Common myeloid progenitor, CD34-positive (primary cell): Measurements from ENCODE around the gene SLC7A1.

Experiments used
- CTCF ChIA-PET: fragments of 350-600 bp; sonication (Branson Sonifier 250); formaldehyde crosslinking; loops from one replicate; lab custom pipeline; 2021; ENCODE audit warnings: antibody characterized with exemption; lab: Charles Lee
- POLR2A ChIA-PET: fragments of 350-600 bp; sonication (Branson Sonifier 250); formaldehyde crosslinking; loops from one replicate; lab custom pipeline; 2021; ENCODE audit warnings: antibody characterized with exemption; lab: Charles Lee
- DNase-seq, 3 donors: peaks; one replicate each; pipeline versions ENCODE4 v3.0.0 to v3.0.0-alpha.2; 2013
- H3K27ac ChIP-seq, 2 experiments: 1 replicate in 1 of 2; 2 replicates in 1 of 2; pipeline ENCODE4 v1.7.0; 2013; ENCODE audit warnings: inconsistent platforms in 2 of 2, low read length in 2 of 2, mild to moderate bottlenecking in 2 of 2, low read depth in 1 of 2, moderate library complexity in 1 of 2; ENCODE audit not compliant: severe bottlenecking in 2 of 2, insufficient read depth in 1 of 2, poor library complexity in 1 of 2
- H3K27me3 ChIP-seq, 5 experiments: replicated peaks in 2 of 5; 1 replicate in 3 of 5; 2 replicates in 2 of 5; pipeline versions ENCODE4 v1.6.1 to v1.7.0; 2013; ENCODE audit warnings: low read length in 4 of 5, mild to moderate bottlenecking in 2 of 5, moderate library complexity in 2 of 5, inconsistent platforms in 1 of 5; ENCODE audit not compliant: insufficient read depth in 5 of 5, control insufficient read depth in 4 of 5
- H3K36me3 ChIP-seq, 4 experiments: 1 replicate in 2 of 4; 2 replicates in 2 of 4; pipeline versions ENCODE4 v1.6.1 to v1.7.0; 2013; ENCODE audit warnings: low read length in 3 of 4, control low read depth in 1 of 4, mild to moderate bottlenecking in 1 of 4; ENCODE audit not compliant: control insufficient read depth in 4 of 4, insufficient read depth in 4 of 4
- H3K4me1 ChIP-seq, 4 experiments: 1 replicate in 3 of 4; 2 replicates in 1 of 4; pipeline versions ENCODE4 v1.6.1 to v1.7.1; 2013; ENCODE audit warnings: low read length in 3 of 4, mild to moderate bottlenecking in 3 of 4, control low read depth in 1 of 4, inconsistent platforms in 1 of 4, moderate library complexity in 1 of 4; ENCODE audit not compliant: control insufficient read depth in 4 of 4, insufficient read depth in 4 of 4; ENCODE audit errors: control extremely low read depth in 1 of 4
- H3K4me3 ChIP-seq, 7 experiments: 1 replicate in 4 of 7; 2 replicates in 3 of 7; pipeline versions ENCODE4 v1.5.1 to v1.7.0; 2013; ENCODE audit warnings: mild to moderate bottlenecking in 7 of 7, low read length in 6 of 7, moderate library complexity in 6 of 7, inconsistent platforms in 2 of 7, low read depth in 2 of 7, control low read depth in 1 of 7; ENCODE audit not compliant: insufficient read depth in 4 of 7, control insufficient read depth in 1 of 7; ENCODE audit errors: extremely low read depth in 1 of 7
- H3K9me3 ChIP-seq, 5 experiments: 1 replicate in 4 of 5; 2 replicates in 1 of 5; pipeline versions ENCODE4 v1.6.1 to v1.7.1; 2013; ENCODE audit warnings: low read length in 4 of 5, mild to moderate bottlenecking in 2 of 5, inconsistent platforms in 1 of 5, low read depth in 1 of 5, moderate library complexity in 1 of 5; ENCODE audit not compliant: control insufficient read depth in 4 of 5, insufficient read depth in 2 of 5; ENCODE audit errors: control extremely low read depth in 1 of 5
- WGBS: methylation state at CpG from one replicate; pipeline ENCODE4 v1.1.5; 2013; ENCODE audit not compliant: insufficient coverage; 5-methylcytosine and 5-hydroxymethylcytosine counted together

The SLC7A1 gene

DNA sequence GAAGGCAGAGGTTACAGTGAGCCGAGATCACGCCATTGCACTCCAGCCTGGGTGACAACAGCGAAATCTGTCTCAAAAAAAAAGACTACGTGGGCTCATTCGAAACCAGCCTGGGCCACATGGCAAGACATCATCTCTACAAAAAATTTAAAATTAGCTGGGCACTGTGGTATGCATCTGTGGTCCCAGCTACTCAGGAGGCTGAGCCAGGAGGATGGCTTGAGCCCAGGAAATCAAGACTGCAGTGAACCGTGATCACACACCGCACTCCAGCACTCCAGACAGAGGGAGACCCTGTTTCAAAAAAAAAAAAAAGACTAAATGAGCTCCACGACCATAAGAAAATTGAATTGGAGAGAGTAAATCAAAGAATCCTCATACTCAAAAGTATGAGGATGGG lies 53.1 kb downstream of the SLC7A1 start:
- no peaks in the 10 kb centered on the region for H3K9me3 ChIP-seq
- no peaks in the 10 kb centered on the region for H3K27me3 ChIP-seq
- 96% methylated on average over 5 of the region's 8 CpGs for WGBS
- POLR2A ChIA-PET = no interaction called here
- no peak overlapping the region for H3K27ac ChIP-seq
- H3K36me3 ChIP-seq = peaks cover 0 to 49% (median 12%) of the 10 kb centered on the region in 4 experiments
- no peak for DNase-seq
- CTCF ChIA-PET = interaction anchor here (0.6 to 0.7 kb wide), 3 partner anchors 10 to 34 kb away, joined by 3 read pairs; no protein-coding TSS in a partner anchor
- peaks cover 0 to 3% (median 0%) of the 10 kb centered on the region in 4 experiments for H3K4me1 ChIP-seq
- no peak overlapping the region for H3K4me3 ChIP-seq

DNA sequence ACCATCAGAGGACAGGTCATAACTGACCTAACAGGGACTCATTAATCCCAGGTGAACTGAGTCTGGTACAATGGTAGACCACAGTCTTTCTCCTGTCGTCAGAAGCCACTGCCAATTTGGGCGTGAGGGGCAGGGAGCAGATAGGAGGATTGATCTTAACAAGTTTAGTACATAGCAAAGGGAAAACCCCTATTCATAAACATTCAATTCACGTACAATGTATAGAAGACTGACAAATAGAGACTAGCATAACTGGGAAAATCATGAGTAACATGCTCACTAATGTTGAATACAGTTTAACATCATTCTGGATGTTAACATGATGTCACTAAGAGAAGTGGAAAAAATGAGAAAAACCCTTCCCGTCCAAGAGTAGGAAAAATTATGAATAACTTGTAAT lies 54.1 kb downstream of the SLC7A1 start:
- Histone ChIP-seq H3K4me3 (no peak overlapping the region), H3K27me3 (no peaks in the 10 kb centered on the region), H3K4me1 (no peaks in the 10 kb centered on the region), H3K9me3 (no peaks in the 10 kb centered on the region), H3K27ac (no peak overlapping the region), H3K36me3 (peaks cover 0 to 52% (median 13%) of the 10 kb centered on the region in 4 experiments)
- DNase-seq = no peak
- WGBS = 100% methylated on average over 1 of the region's 4 CpGs
- CTCF ChIA-PET = no interaction called here
- POLR2A ChIA-PET = no interaction called here

DNA sequence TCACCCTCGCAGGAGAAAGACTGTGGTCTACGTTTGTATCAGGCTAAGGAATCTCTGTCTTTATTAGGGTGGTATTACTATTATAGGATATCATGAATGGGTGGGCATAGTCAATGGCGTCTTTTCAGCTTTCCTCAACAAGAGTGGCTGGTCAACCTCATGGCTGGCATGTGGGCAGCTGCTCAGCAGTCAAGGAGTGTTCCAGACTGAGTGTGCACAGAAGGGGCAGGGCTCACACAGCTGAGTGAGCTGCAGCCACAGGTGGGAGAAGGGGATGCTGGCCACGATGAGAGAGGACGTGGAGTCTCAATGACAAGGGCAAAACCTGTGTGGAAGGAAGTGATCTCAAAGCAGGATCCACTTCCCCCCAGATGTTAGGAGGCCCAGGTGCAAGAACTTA lies 54.7 kb downstream of the SLC7A1 start:
- H3K36me3 ChIP-seq = peaks cover 0 to 52% (median 15%) of the 10 kb centered on the region in 4 experiments
- H3K4me1 ChIP-seq = no peaks in the 10 kb centered on the region
- H3K27ac ChIP-seq = no peak overlapping the region
- H3K4me3 ChIP-seq = no peak overlapping the region
- ChIA-PET POLR2A (no interaction called here), CTCF (interaction anchor here (1.0 kb wide), 1 partner anchor 575 kb away, joined by 3 read pairs; no protein-coding TSS in a partner anchor)
- no peaks in the 10 kb centered on the region for H3K27me3 ChIP-seq
- DNase-seq = no peak
- no peaks in the 10 kb centered on the region for H3K9me3 ChIP-seq
- 80% methylated on average over 5 of the region's 5 CpGs for WGBS

DNA sequence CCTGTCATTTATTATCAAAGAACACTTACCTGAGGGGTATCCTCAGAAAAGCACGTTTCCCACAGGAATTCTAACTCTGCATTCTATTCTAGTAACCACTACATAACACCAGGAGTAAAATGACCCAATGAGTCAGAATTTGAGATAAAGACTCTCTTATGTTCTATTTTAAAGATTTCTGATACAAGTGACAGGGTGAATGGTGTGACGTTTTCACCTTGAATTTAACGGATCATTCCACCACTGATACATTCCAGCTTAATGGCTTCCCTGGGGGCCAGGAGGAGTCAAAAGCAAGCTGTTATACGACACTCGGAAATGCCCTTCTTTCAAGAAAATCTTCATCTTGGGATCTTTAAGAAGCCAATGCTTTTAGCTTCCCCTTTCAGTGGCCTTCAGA lies 55.2 kb downstream of the SLC7A1 start:
- Histone ChIP-seq H3K4me1 (no peaks in the 10 kb centered on the region), H3K27ac (no peak overlapping the region), H3K36me3 (peaks cover 0 to 50% (median 17%) of the 10 kb centered on the region in 4 experiments), H3K9me3 (no peaks in the 10 kb centered on the region), H3K27me3 (no peaks in the 10 kb centered on the region), H3K4me3 (no peak overlapping the region)
- no peak for DNase-seq
- CTCF ChIA-PET = interaction anchor here (1.0 kb wide), 1 partner anchor 575 kb away, joined by 3 read pairs; no protein-coding TSS in a partner anchor
- POLR2A ChIA-PET = no interaction called here
- WGBS = 95% methylated on average over 2 of the region's 5 CpGs

DNA sequence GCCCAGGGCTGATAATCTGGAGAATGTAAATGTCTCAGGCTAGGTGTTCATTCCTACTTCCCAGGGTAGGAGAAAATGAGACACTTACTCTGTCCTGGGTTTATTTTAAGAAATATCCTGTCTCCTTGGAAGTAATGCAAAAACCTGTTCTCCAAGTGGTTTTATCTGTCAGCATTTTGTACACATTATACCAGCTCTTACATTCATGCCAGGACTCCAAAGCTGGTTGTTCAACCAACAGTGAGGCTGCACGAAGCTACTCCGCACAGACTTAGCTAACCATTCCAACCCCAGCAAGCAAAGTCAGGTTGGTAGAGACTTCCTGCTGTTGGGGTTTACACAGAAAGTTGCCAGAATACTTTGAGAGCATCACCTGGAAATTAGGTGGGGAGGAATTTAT lies 55.6 kb downstream of the SLC7A1 start:
- no peaks in the 10 kb centered on the region for H3K27me3 ChIP-seq
- ChIA-PET POLR2A (no interaction called here), CTCF (interaction anchor here (1.0 kb wide), 1 partner anchor 576 kb away, joined by 3 read pairs; no protein-coding TSS in a partner anchor)
- no peaks in the 10 kb centered on the region for H3K4me1 ChIP-seq
- peaks cover 0 to 48% (median 18%) of the 10 kb centered on the region in 4 experiments for H3K36me3 ChIP-seq
- no peak overlapping the region for H3K4me3 ChIP-seq
- no peak for DNase-seq
- no peaks in the 10 kb centered on the region for H3K9me3 ChIP-seq
- H3K27ac ChIP-seq = no peak overlapping the region
- 94% methylated on average over 2 of the region's 2 CpGs for WGBS

DNA sequence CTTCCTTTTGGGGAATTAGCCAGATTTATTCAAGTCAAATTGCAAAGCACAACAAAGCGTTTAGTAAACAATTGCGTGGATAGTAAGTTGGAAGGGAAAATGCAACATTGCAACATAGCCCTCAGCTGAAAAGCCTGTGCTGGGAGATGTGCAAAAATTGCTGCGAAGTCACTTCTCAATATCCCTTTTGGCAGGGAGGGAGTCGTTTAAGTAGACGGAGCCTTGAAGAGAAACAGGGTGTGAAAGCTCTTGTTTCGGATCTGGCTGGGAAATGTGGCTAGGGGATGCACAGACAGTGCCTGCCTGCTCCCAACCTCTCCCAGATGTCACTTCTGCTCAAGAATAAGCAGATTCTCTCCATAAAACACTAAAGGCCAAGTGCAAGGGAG lies 56.8 kb downstream of the SLC7A1 start:
- no peak for DNase-seq
- no peaks in the 10 kb centered on the region for H3K4me1 ChIP-seq
- POLR2A ChIA-PET = no interaction called here
- no peak overlapping the region for H3K4me3 ChIP-seq
- H3K36me3 ChIP-seq = peaks cover 0 to 52% (median 26%) of the 10 kb centered on the region in 4 experiments
- H3K27ac ChIP-seq = no peak overlapping the region
- no peaks in the 10 kb centered on the region for H3K9me3 ChIP-seq
- 91% methylated on average over 5 of the region's 6 CpGs for WGBS
- CTCF ChIA-PET = interaction anchor here (1.2 kb wide), 1 partner anchor 24 kb away, joined by 3 read pairs; no protein-coding TSS in a partner anchor
- H3K27me3 ChIP-seq = no peaks in the 10 kb centered on the region

DNA sequence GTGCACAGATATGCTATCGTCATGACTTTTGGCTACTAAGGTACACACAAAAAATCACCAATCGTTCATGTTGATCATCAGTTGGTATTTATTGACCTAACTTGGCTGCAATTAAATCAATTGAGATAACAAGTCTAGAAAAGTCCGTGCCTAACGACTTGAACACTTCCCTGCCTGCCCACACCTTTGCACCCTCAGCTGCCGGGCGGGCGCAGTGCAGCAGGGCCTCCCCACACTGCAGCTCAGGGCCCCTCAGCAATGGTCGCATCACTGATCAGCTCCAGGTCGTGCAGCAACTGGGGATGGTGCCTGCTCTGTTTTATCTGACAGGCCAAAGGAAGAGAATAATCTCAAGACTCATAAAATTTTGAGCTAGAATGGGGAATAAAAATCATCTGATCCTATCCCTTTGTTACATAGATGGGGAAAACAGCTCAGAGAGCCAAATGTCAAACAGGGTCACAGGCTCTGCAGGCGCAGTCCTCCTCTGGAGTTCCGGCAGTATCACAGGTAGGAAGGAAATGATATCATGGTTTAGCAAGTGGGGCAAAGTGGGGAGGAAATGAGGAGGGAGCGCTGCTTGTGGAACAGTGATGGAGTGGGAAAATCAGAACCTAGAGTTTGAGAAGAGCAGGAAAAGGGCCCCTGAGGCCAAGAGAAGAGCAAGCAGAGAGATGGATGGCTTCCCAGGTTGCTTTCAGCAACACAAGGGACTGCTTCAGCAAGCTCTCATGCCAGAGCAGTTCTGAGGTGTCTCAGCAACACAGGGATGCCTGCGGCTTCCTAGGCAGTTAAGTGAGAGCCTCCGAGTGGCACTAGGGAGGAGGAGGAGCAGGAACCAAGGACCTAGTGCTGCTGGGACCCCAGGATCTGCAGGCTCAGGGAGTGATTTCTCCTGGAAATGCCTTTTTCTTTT lies 57.5 kb downstream of the SLC7A1 start:
- CTCF ChIA-PET = interaction anchor here (0.8 to 1.2 kb wide), 2 partner anchors 23 to 30 kb away, joined by 3 read pairs; no protein-coding TSS in a partner anchor
- H3K4me1 ChIP-seq = no peaks in the 10 kb centered on the region
- no peak overlapping the region for H3K27ac ChIP-seq
- H3K9me3 ChIP-seq = no peaks in the 10 kb centered on the region
- 90% methylated on average over 12 of the region's 14 CpGs for WGBS
- no peak overlapping the region for H3K4me3 ChIP-seq
- no peaks in the 10 kb centered on the region for H3K27me3 ChIP-seq
- no peak for DNase-seq
- peaks cover under 1 to 57% (median 32%) of the 10 kb centered on the region in 4 experiments for H3K36me3 ChIP-seq
- POLR2A ChIA-PET = interaction anchor here (0.6 kb wide), 1 partner anchor 805 kb away, joined by 6 read pairs; no protein-coding TSS in a partner anchor
